Mesenchymal stem cell (in vitro differentiated cells and primary cell): ENCODE results near the gene HDAC7.

ENCODE experiments used
- DNase-seq: peaks from one replicate; pipeline ENCODE4 v3.0.0-alpha.2; 2013
- H2AFZ ChIP-seq: one replicate; pipeline ENCODE4 v1.6.1; 2013; ENCODE audit warnings: low read depth, mild to moderate bottlenecking, control low read depth, inconsistent platforms, low read length, moderate library complexity
- H2AK5ac ChIP-seq: 2 replicates; pipeline ENCODE4 v1.6.1; 2013; ENCODE audit warnings: low read length, moderate library complexity, mild to moderate bottlenecking, inconsistent platforms; ENCODE audit not compliant: severe bottlenecking
- H2BK120ac ChIP-seq: one replicate; pipeline ENCODE4 v1.6.1; 2013; ENCODE audit warnings: low read depth, mild to moderate bottlenecking, inconsistent platforms, low read length, moderate library complexity
- H2BK12ac ChIP-seq, 2 experiments: one replicate each; pipeline ENCODE4 v1.6.1; 2013; ENCODE audit warnings: inconsistent platforms in 2 of 2, low read length in 2 of 2, mild to moderate bottlenecking in 2 of 2, moderate library complexity in 2 of 2, control low read depth in 1 of 2
- H2BK15ac ChIP-seq: one replicate; pipeline ENCODE4 v1.6.1; 2013; ENCODE audit warnings: mild to moderate bottlenecking, low read depth, inconsistent platforms; ENCODE audit not compliant: poor library complexity, severe bottlenecking
- H2BK5ac ChIP-seq: 2 replicates; pipeline ENCODE4 v1.6.1; 2013; ENCODE audit warnings: low read depth, mild to moderate bottlenecking, low read length, control low read depth, inconsistent platforms; ENCODE audit not compliant: poor library complexity, severe bottlenecking
- H3K14ac ChIP-seq, 2 experiments: one replicate each; pipeline ENCODE4 v1.6.1; 2013; ENCODE audit warnings: inconsistent platforms in 2 of 2, low read length in 2 of 2, control low read depth in 1 of 2, mild to moderate bottlenecking in 1 of 2, moderate library complexity in 1 of 2
- H3K18ac ChIP-seq, 2 experiments: one replicate each; pipeline ENCODE4 v1.6.1; 2013; ENCODE audit warnings: inconsistent platforms in 2 of 2, low read length in 2 of 2, control low read depth in 1 of 2, low read depth in 1 of 2, mild to moderate bottlenecking in 1 of 2
- H3K23ac ChIP-seq, 2 experiments: one replicate each; pipeline ENCODE4 v1.6.1; 2013; ENCODE audit warnings: inconsistent platforms in 2 of 2, low read length in 2 of 2, mild to moderate bottlenecking in 2 of 2, moderate library complexity in 2 of 2, control low read depth in 1 of 2
- H3K27ac ChIP-seq: 2 replicates; pipeline ENCODE4 v1.5.1; 2013; ENCODE audit warnings: mild to moderate bottlenecking, moderate library complexity, low read length, control low read depth, inconsistent platforms; ENCODE audit not compliant: poor library complexity, severe bottlenecking
- H3K27me3 ChIP-seq, 2 experiments: 2 replicates each; pipeline versions ENCODE4 v1.6.1 to v1.7.0; 2013; ENCODE audit warnings: low read length in 2 of 2, mild to moderate bottlenecking in 2 of 2, moderate library complexity in 2 of 2, control low read depth in 1 of 2, inconsistent platforms in 1 of 2; ENCODE audit not compliant: control insufficient read depth in 1 of 2, insufficient read depth in 1 of 2
- H3K36me3 ChIP-seq, 2 experiments: 2 replicates each; pipeline versions ENCODE4 v1.6.1 to v1.7.0; 2013; ENCODE audit warnings: low read length in 2 of 2, control low read depth in 1 of 2, inconsistent platforms in 1 of 2, low read depth in 1 of 2, mild to moderate bottlenecking in 1 of 2; ENCODE audit not compliant: insufficient read depth in 2 of 2, control insufficient read depth in 1 of 2
- H3K4ac ChIP-seq, 2 experiments: one replicate each; pipeline ENCODE4 v1.6.1; 2013; ENCODE audit warnings: inconsistent platforms in 2 of 2, low read length in 2 of 2, mild to moderate bottlenecking in 2 of 2, moderate library complexity in 2 of 2, control low read depth in 1 of 2, low read depth in 1 of 2
- H3K4me1 ChIP-seq: 2 replicates; pipeline ENCODE4 v1.6.1; 2013; ENCODE audit warnings: low read depth, low read length, control low read depth; ENCODE audit not compliant: control insufficient read depth, insufficient read depth
- H3K4me2 ChIP-seq: 2 replicates; pipeline ENCODE4 v1.6.1; 2013; ENCODE audit warnings: low read length, mild to moderate bottlenecking, inconsistent platforms; ENCODE audit not compliant: poor library complexity, severe bottlenecking
- H3K4me3 ChIP-seq, 2 experiments: 2 replicates each; pipeline versions ENCODE4 v1.5.1 to v1.7.0; 2013; ENCODE audit warnings: low read length in 2 of 2, mild to moderate bottlenecking in 2 of 2, control low read depth in 1 of 2, low read depth in 1 of 2; ENCODE audit not compliant: insufficient read depth in 1 of 2
- H3K79me1 ChIP-seq: replicated peaks from 2 replicates; pipeline ENCODE4 v1.6.1; 2013; ENCODE audit warnings: mild to moderate bottlenecking, control low read depth, low read length, inconsistent platforms; ENCODE audit not compliant: poor library complexity, severe bottlenecking
- H3K9ac ChIP-seq: 2 replicates; pipeline ENCODE4 v1.7.0; 2013; ENCODE audit warnings: mild to moderate bottlenecking, low read length, moderate library complexity
- H3K9me3 ChIP-seq: 2 replicates; pipeline ENCODE4 v1.7.0; 2013; ENCODE audit warnings: mild to moderate bottlenecking, low read length; ENCODE audit not compliant: control insufficient read depth
- H4K8ac ChIP-seq: one replicate; pipeline ENCODE4 v1.6.1; 2013; ENCODE audit warnings: inconsistent platforms, mild to moderate bottlenecking, low read length, moderate library complexity
- H4K91ac ChIP-seq: one replicate; pipeline ENCODE4 v1.6.1; 2013; ENCODE audit warnings: mild to moderate bottlenecking, low read length, inconsistent platforms
- WGBS: methylation state at CpG from one replicate; pipeline ENCODE4 v1.1.7; 2013; ENCODE audit warnings: mixed read lengths; 5-methylcytosine and 5-hydroxymethylcytosine counted together

The HDAC7 gene

DNA sequence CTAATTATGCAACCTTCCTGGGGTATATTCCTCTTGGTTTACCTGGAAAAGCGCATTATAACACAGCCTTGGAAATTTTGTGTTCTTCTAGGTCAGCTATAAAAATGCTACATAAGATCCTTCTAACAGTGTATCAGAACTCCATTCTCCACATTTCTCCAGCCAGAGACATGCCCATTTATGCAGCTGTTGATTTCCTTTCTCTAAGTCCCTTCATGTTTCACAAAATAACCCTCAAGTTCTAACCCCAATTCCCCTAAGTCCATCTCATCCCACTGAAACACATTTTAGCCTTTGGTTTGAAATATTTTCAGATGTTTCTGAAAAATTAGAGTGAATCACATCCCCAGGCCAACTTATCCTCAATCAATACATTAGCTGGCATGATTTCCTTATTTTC is 20.9 kb upstream of the HDAC7 start:
- Histone ChIP-seq H3K4me1 (peaks cover 16% of the 10 kb centered on the region), H2BK15ac (no peak overlapping the region), H3K4me2 (no peak overlapping the region), H3K9me3 (no peaks in the 10 kb centered on the region), H2AFZ (no peak overlapping the region), H2AK5ac (no peak overlapping the region), H2BK120ac (no peak overlapping the region), H3K4me3 (no peak overlapping the region), H3K36me3 (peaks cover 9 to 24% of the 10 kb centered on the region in 2 experiments), H3K14ac (no peak overlapping the region), H4K8ac (no peak overlapping the region), H3K27me3 (peaks cover 0 to 3% of the 10 kb centered on the region in 2 experiments), H4K91ac (no peak overlapping the region), H2BK12ac (peak overlapping the region in 1 of 2 experiments; percentile 18), H2BK5ac (no peak overlapping the region), H3K27ac (no peak overlapping the region), H3K18ac (no peak overlapping the region), H3K23ac (no peak overlapping the region), H3K79me1 (no peaks in the 10 kb centered on the region), H3K4ac (no peak overlapping the region), H3K9ac (no peak overlapping the region)
- DNase-seq = no peak
- WGBS = 88% methylated on average over 1 of the region's 1 CpG

- WGBS = 76% methylated on average over 8 of the region's 8 CpGs
Observed at GRCh38 chr12:47839214-47839876, 19.6 kb upstream of the HDAC7 start.

GRCh38 chr12:47838286-47838931 is 18.7 kb upstream of the HDAC7 start:
- peaks cover 9% of the 10 kb centered on the region for H3K4me1 ChIP-seq
- H4K91ac ChIP-seq = no peak overlapping the region
- no peaks in the 10 kb centered on the region for H3K9me3 ChIP-seq
- no peak overlapping the region for H2BK5ac ChIP-seq
- no peak overlapping the region for H3K18ac ChIP-seq
- H3K27me3 ChIP-seq = peaks cover 0 to 3% of the 10 kb centered on the region in 2 experiments
- peak overlapping the region; percentile 13 for H3K9ac ChIP-seq
- peaks cover 0 to 6% of the 10 kb centered on the region in 2 experiments for H3K36me3 ChIP-seq
- H3K14ac ChIP-seq = no peak overlapping the region
- no peak overlapping the region for H3K4me3 ChIP-seq
- no peak overlapping the region for H3K23ac ChIP-seq
- no peak overlapping the region for H4K8ac ChIP-seq
- no peak overlapping the region for H3K4ac ChIP-seq
- 57% methylated on average over 9 of the region's 10 CpGs for WGBS
- no peak overlapping the region for H2BK15ac ChIP-seq
- no peak overlapping the region for H2AK5ac ChIP-seq
- H2BK12ac ChIP-seq = no peak overlapping the region
- H2AFZ ChIP-seq = no peak overlapping the region
- H2BK120ac ChIP-seq = no peak overlapping the region
- peak; percentile 71 for DNase-seq
- no peaks in the 10 kb centered on the region for H3K79me1 ChIP-seq
- no peak overlapping the region for H3K27ac ChIP-seq
- H3K4me2 ChIP-seq = no peak overlapping the region

More at GRCh38 chr12:47839214-47839876, 19.6 kb upstream of the HDAC7 start:
- Histone ChIP-seq H2BK120ac (no peak overlapping the region), H2BK15ac (no peak overlapping the region), H3K27ac (no peak overlapping the region), H3K27me3 (peaks cover 0 to 3% of the 10 kb centered on the region in 2 experiments), H2BK12ac (peak overlapping the region in 1 of 2 experiments; percentile 58), H2BK5ac (no peak overlapping the region), H3K79me1 (no peaks in the 10 kb centered on the region), H4K91ac (no peak overlapping the region), H3K9me3 (no peaks in the 10 kb centered on the region), H3K14ac (peak overlapping the region in 1 of 2 experiments; percentile 53), H4K8ac (no peak overlapping the region), H3K4me3 (no peak overlapping the region), H3K23ac (peak overlapping the region in 1 of 2 experiments; percentile 16), H2AK5ac (no peak overlapping the region), H3K9ac (peak overlapping the region; percentile 13), H2AFZ (no peak overlapping the region), H3K4ac (no peak overlapping the region), H3K18ac (no peak overlapping the region), H3K4me1 (peaks cover 16% of the 10 kb centered on the region), H3K4me2 (no peak overlapping the region), H3K36me3 (peaks cover 0 to 15% of the 10 kb centered on the region in 2 experiments)
- DNase-seq = no peak
